ENCODE measurements around the gene DCC.

Gene DCC

DNA sequence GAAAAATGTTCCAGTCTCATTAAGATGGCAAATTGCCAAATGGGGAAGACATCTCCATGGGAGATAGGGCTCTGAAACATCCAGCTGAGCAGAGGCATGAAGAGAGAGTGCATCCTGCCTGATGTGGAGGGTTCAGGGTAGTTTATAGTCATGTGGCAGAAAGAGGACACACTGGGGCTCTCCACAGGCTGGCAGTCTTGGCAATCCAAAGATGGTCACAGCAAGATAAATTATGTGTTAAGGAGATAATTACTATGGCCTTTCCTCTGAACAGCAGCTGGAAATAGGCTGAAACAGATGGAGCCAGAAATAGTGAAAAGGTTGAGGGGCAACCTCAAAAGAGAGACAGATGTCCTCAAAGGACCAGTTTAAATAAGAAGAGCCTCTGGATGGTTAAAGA is 97.2 kb downstream of the DCC start:
- H3K27ac ChIP-seq: no peak overlapping the region
- TF ChIP-seq, protein P1, sequence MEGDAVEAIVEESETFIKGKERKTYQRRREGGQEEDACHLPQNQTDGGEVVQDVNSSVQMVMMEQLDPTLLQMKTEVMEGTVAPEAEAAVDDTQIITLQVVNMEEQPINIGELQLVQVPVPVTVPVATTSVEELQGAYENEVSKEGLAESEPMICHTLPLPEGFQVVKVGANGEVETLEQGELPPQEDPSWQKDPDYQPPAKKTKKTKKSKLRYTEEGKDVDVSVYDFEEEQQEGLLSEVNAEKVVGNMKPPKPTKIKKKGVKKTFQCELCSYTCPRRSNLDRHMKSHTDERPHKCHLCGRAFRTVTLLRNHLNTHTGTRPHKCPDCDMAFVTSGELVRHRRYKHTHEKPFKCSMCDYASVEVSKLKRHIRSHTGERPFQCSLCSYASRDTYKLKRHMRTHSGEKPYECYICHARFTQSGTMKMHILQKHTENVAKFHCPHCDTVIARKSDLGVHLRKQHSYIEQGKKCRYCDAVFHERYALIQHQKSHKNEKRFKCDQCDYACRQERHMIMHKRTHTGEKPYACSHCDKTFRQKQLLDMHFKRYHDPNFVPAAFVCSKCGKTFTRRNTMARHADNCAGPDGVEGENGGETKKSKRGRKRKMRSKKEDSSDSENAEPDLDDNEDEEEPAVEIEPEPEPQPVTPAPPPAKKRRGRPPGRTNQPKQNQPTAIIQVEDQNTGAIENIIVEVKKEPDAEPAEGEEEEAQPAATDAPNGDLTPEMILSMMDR (conservative IDR thresholded peaks at IDR 0.05): no peak
- no peak for TF ChIP-seq ZFX (IDR thresholded peaks at IDR 0.05)

DNA sequence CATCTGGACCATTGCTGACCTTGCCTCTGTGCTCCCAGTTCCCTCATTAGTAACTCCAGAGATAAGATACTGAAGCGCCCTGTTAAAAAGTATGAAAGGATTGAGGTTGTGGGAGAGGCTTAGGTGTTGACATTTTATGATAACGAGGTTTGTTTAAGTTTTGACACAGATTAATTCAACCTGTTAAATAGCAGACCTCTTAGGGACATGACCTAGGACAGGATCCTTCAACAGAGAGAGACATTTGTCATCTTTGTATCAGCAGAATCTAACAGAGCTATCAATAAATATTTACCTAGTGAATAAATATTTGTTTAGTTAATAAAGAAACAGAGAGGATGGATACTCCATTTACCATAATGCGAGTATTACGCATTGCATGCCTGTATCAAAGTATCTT is 99.5 kb downstream of the DCC start:
- H3K27ac ChIP-seq: no peak overlapping the region
- no peak for TF ChIP-seq ZFX (IDR thresholded peaks at IDR 0.05)
- TF ChIP-seq, protein P1 (conservative IDR thresholded peaks at IDR 0.05): no peak

DNA sequence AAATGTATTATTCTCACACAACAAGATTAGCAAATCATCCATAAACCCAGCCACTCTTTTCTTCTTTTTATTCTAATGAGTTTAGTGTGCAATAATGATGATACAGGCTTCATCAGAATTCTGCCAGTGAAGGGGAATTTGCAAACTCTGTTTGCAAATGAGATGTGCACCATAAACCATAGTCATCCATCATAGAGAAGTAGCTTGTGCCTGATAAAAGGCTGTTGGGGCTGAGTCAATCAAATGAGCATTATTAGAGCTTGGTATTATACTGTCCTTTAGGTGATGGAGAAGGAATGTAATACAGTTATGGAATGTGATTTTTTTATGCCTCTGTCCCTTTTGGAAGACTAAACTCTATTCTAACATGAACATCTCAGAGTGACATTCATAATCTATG is 101.8 kb downstream of the DCC start:
- TF ChIP-seq, protein P1 (conservative IDR thresholded peaks at IDR 0.05): no peak
- TF ChIP-seq ZFX (IDR thresholded peaks at IDR 0.05): no peak
- H3K27ac ChIP-seq: no peak overlapping the region

DNA sequence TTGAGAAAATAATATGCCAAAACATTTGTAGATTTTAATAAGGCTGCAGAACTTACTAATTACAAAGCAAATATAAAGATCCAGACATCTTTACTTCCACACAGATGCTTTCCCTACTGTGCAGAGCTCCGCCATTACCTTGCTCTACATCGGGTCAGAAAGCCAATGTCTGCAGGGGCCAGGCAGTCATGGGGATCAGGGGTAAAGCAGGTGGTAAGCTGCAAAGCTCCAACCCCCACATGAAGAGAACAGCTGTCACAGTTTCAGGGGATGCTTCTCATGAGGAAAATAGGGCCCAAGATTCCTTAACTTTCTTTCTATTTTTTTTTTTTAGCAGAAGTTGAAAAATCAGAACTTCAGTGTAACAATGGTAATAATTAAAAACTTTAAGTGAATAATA is 102.7 kb downstream of the DCC start:
- no peak overlapping the region for H3K27ac ChIP-seq
- TF ChIP-seq, protein P1 (conservative IDR thresholded peaks at IDR 0.05): no peak

DNA sequence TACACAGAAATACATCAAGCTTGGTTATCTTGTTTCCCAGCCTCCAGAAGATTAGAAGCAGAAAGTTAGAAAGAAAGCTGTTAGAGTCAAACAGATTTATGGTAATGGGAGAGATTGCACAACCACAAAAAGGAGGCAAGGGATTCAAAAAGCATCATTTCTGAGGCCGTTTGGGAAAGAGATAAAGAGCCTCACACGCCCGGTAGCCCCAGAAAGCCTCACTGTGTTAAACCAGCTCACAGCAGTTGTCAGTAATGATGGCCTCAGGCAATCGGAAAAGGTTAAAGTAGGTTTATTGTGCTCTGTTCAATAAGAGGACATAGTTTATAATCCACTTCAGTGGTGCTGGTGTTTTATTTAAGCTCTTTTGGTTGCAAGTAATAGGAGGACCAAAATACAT is 111.3 kb downstream of the DCC start:
- TF ChIP-seq, protein P1 (conservative IDR thresholded peaks at IDR 0.05): no peak
- no peak for TF ChIP-seq ZFX (IDR thresholded peaks at IDR 0.05)
- H3K27ac ChIP-seq: no peak overlapping the region

DNA sequence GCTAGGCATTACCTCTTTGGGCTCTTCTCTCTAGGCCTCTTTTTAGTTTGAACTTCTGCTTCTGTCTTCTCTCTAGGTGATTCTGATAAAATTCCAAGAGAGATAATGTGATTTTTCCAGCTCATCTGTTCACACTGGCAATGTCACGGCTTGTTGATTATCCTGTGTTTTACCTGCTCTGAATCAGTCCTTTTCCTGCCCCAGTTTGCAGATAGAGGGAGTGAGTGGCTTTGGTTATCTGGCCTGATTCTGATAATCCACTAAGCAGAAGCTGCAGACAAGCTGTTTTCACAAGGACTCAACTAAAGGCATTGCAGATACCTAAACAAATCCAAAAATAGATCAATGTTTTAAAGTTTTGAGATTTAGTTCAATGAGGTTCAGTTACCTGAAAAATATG is 111.9 kb downstream of the DCC start:
- no peak for TF ChIP-seq ZFX (IDR thresholded peaks at IDR 0.05)
- H3K27ac ChIP-seq: no peak overlapping the region

DNA sequence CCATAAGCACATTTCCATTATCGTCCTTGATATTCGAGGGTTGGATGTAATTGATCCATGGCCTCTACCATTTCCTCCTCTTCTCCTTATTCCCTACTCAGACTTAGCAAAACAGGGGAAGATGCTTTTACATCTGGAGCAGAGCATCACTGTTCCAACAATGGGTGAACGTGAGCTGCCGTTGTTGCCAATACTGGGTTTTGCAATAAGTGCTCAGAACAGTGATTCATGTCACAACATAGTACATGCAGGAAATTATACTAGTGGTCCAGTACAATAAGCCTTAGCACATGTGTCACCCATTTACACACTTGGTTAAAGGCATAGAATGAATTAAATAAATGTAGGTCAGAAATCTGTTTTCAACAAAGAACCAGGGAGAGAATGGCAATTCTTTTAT is 112.4 kb downstream of the DCC start:
- H3K27ac ChIP-seq: no peak overlapping the region
- TF ChIP-seq ZFX (IDR thresholded peaks at IDR 0.05): no peak
- TF ChIP-seq, protein P1 (conservative IDR thresholded peaks at IDR 0.05): no peak

DNA sequence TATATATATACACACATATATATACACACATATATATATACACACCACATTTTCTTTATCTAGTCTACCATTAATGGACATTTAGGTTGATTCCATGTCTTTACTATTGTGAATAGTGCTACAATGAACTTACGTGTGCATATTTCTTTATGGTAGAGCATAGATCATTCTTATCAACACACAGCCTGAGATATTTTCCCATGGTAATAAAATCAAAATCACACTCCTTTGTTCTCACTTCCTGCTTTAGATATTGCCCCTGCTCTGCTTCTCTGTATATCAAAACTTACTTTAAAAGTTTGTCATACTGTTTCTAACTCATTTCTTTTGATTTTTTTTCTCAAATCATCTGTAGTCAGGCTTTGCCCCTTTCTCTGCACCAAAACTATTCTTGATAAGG is 119.9 kb downstream of the DCC start:
- TF ChIP-seq ZFX (IDR thresholded peaks at IDR 0.05): no peak

DNA sequence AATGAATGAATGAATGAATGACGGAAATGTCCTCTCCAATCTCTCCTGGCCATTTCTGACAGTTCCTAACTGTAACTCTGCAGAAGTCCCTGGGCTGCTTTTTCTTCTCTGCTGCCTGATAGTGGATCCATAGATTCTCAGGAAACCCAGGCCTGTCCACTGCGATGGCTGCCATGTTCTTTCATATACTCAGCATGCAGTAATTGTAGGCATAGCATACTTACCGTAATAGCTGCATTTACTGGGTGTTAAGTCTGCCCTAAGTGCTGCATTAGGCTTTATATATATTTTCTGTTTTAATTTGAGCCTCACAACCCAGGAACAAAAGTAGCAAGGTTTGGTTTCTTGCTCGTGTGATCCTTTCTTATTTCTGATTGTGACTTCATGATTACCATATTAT is 122.9 kb downstream of the DCC start:
- TF ChIP-seq ZFX (IDR thresholded peaks at IDR 0.05): no peak
- TF ChIP-seq, protein P1 (conservative IDR thresholded peaks at IDR 0.05): no peak

More for the DNA sequence above, 119.9 kb downstream of the DCC start:
- no peak overlapping the region for H3K27ac ChIP-seq

More for the DNA sequence above, 122.9 kb downstream of the DCC start:
- no peak overlapping the region for H3K27ac ChIP-seq

Data from C4-2B (cell line).